ENCODE results near the gene BABAM2.

The BABAM2 gene

DNA sequence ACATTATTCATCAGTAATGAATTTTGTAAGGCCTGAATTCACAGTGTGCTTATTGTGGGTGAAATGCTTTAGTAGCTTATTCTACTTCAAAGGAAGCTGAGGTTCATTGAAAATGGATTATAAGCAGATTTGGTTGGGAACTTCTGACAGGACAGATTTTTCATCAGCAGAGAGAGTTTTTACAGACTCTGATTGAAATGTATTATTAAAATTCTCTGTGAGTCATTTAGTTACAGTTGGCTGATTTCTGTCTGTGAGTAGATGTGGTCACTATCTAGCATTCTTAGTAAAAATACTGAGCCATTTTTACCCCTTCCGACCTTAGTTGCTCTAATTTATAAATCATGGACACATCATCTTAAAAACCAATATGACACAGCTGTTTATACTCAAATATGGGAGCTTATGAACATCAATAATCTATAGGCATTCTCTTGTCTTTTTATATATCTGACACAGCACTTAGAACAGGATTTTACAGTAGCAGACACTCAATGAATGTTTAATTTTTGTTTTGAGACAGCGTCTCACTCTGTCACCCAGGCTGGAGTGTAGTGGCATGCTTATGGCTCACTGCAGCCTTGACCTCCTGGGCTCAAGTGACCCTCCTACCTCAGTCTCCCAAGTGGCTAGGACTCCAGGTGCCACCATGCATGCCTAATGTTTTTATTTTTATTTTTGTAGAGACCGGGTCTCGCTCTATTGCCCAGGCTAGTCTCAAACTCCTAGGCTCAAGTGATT lies 239.6 kb downstream of the BABAM2 start:
- no peak for DNase-seq
- intact Hi-C loops (cut with DNase I), result no loop called here

DNA sequence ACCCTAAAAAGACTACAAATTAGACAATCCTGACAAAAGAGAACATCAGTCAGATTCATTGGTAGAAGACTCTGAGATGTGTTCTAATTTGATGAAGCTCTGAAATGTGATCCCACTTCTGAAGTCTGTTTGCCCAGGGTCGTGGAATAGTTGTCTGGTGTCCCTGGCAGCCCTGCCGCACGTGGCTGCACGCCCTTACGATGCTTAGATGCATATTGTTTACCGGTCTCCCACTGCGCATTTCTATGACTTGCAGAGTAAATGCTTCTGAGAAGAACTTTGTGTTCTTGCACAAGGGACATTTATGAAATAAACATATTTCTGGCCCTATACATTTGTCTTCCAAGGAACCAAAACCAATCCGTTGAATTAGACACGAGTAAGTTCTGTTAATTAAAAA lies 243.2 kb downstream of the BABAM2 start:
- intact Hi-C loops (cut with DNase I), result no loop called here
- no peak for DNase-seq

DNA sequence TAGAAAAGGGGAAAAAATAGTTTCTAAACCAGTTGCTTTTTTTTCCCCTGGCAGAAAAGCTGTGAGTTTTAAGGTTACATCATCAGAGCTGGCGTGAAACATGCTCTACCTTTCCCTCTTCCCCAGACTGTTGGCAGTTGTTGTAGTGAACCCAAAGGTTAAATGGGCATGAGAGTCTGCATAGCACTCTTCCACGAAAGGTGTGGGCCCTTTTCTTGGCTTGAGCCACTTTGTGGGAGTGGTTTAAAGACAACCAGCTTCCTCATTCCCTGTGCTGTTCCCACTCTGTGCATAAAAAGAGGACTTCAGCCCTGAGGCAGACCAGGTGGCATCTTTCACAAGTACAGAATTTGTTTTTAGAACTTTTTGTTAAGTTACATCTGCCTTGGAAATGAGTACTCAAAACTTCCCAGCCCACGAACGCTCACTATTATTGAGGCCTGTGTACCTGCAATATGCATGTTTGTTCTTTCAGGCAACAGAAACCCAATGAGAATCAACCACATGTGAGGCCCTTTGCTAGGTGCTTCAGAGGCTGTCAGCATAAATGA lies 243.8 kb downstream of the BABAM2 start:
- peak in 1 of 42 donors; percentile 35 for DNase-seq
- intact Hi-C loops (cut with DNase I), result no loop called here

DNA sequence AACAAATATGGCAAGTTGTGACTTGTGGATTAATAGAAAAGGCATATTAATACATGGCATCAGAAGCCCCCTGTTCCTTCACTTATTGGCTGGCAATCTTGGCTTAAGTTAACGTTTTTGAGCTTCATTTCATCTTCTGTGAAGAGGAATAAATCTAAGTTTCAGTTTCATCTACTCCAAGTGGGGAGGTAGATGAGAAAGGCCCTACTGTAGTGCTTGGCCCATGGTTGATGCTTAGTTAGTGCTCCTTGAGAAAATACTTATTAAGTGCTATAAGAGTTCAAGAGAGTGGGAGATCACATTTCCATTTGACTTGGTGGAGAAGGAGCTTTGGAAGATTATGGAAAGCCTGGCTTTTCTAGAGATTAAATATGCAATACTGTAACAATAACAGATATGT lies 244.3 kb downstream of the BABAM2 start:
- DNase-seq, result no peak
- intact Hi-C loops (cut with DNase I), result no loop called here

DNA sequence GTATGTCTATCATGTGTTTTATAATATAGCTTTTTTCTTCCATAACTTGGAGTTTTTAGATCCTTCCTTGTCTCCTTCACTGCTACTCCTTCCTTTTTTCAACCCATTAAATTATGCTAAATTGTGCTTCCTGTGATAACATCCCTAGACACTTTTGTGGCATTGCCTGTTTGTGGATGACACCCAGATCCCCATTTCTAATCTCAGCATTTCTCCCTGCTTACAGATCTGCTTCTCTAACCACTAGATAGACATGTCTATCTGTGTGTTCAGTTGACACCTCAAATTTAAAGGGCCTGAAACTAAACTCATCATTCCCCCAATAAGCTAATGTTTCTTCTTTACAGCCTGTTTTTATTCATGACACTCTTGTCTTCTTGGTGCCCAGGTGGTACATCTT lies 244.8 kb downstream of the BABAM2 start:
- intact Hi-C loops (cut with DNase I), result no loop called here
- DNase-seq, result no peak

DNA sequence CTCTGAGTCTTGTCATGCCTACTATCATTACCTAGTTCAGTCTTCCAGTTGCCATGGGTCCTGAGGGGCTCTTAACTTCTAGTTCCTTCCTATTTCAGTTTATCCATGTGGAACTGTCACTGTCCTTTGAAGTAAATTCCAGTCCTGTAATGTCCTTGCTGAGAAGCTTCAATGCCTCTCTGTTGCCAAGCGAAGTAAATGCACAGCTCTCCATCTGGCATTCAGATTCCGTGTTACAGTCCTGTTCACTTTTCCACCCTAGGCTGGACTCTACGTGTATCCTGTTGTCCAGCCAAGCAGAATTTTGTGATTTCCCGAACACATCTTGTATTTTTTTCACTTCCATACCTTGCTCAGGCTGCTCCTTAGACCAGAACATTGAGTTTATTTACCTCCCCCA lies 245.3 kb downstream of the BABAM2 start:
- intact Hi-C loops (cut with DNase I), result no loop called here
- no peak for DNase-seq

DNA sequence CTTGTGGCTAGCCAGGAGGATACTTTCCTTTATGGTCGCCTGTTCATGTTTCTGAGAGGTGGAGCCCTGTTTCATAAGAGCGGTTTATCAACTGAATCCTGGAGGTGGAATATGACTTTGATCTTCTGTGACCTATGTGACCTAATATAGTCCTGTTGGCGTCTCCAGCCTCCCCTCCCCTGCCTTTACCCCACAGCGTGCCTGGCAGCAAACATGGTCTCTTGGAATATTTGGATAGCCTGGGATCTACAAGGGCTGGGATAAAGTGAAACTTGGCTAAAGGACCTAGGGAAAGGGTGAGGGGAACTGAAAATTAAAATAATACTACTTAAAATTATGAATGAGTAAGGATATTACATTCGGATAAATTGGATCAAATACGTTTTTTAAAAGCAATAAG lies 246.0 kb downstream of the BABAM2 start:
- intact Hi-C loops (cut with DNase I), result no loop called here
- no peak for DNase-seq

DNA sequence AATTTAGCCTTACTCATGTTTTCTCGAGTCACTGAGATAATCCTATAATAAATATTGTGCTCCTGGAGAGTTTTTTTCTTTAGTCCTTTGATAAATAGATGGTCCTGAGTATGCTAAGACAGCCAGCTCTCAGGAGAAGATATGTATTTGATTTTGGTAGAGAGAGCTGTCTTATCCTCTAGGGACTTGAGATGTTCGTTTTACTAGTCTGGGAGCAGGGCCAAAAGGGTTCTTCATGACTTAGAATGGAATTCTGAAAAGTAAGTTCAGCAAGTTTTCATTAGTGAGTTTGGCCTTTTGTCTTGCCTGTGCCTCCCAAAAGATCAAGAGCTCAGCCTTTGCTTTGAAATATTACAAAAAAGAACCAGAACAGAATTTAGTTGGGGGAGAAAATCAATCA lies 246.7 kb downstream of the BABAM2 start:
- intact Hi-C loops (cut with DNase I), result no loop called here
- no peak for DNase-seq

DNA sequence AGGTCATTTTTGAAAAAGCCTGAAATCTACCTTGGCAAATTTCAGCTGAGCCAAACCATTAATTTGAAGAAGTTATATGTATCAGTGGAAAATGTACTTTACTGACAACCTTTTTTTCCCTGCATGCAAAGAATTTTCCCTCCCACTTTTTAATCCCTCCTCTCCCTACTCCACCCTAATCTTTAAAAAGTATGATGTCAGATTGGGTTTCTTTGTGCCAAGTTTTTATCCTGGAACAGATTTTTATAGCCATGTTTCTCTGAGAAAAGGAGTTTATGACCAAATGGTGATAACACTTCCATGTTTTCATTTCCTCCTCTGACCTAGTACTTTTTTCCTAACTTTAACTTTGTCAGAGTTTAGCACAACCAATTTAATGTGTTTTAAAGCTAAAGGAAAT lies 251.9 kb downstream of the BABAM2 start:
- intact Hi-C loops (cut with DNase I), result no loop called here
- DNase-seq, result no peak

DNA sequence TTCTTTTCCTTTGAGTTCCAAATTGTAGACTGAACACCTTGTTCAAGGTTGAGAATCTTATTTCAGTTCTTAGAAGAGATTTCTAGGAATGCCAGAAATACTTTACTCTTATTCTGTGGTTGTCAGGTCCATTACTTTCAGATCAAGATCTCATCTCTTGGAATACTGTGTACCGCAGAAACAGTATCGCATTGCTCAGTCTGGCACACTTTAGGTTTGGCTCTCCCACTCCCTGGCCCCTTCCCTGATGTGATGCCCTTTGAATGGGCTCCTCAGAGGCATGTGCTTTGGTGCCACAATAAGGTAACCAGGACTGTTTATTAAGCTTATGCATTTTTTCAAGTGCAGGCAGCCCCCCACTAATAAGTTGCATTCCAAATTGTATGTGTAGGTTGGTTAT lies 257.5 kb downstream of the BABAM2 start:
- intact Hi-C loops (cut with DNase I), result no loop called here
- DNase-seq, result no peak

DNA sequence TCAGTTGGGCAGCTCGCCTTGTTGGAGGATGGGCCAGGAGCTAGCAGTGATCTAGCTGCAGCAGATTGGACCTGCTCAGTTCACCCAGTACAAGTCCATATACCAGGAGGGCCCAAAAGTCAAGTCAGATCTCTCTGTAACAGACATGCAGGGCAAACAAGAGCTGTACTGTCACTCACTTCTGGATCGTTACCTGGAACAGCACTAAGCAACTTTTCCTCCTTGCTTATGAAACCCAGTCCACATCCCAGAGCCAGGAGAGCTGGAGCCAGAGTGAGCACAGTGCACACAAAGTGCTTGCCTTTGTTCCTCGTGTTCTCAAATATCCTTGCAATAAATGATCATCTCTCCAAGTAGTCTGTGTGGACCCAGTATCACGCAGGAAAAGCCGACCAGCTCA lies 258.0 kb downstream of the BABAM2 start:
- no peak for DNase-seq
- intact Hi-C loops (cut with DNase I), result no loop called here

DNA sequence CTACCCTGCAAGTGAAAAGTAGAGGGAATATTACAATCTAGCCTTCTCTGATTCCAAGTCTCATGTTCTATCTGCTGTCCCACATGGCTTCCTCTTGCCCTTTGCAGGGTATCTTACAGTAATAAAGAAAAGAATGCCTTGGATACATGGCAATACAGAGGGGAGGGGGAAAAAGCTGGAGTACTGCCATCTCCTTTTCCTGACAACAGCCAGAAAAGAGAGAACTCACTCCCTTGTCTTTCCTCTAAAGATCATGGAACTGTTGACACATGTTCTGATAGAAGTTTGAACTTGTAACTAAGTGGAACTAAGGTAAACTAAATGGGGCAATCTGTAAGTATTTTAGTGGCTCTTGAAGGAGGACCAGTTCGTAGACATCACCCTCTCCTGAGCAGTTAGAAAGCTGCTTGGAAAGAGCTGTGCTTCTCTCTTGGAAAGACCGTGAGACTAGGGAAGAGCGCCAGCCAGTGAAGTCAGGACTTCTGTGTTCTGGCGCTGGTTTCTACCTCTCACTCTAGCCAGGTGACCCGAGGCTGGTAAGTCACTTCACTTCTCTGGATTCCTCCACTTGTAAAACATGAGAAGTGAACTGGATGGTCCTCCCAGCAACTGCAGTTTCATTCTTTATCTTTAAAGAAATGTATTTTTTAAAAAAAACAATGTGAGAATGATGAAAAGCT lies 259.8 kb downstream of the BABAM2 start:
- intact Hi-C loops (cut with DNase I), result no loop called here
- no peak for DNase-seq

DNA sequence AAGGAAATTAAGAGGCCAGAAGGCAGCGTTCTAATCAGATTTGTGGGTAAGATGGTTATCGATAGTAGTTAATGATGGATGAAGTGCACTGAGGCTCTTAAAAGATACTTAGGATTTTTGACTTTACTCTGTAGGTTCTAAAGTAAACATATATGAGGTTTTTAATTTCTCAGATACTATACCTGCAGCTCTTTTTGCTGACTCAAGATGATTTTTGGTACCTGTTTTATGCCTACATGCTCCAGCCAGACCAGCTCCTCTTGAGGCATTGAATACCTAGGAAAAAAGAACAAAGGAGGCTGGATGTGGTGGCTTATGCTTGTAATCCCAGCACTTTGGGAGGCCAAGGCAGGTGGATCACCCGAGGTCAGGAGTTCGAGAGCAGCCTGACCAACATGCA lies 260.5 kb downstream of the BABAM2 start:
- no peak for DNase-seq
- intact Hi-C loops (cut with DNase I), result no loop called here

DNA sequence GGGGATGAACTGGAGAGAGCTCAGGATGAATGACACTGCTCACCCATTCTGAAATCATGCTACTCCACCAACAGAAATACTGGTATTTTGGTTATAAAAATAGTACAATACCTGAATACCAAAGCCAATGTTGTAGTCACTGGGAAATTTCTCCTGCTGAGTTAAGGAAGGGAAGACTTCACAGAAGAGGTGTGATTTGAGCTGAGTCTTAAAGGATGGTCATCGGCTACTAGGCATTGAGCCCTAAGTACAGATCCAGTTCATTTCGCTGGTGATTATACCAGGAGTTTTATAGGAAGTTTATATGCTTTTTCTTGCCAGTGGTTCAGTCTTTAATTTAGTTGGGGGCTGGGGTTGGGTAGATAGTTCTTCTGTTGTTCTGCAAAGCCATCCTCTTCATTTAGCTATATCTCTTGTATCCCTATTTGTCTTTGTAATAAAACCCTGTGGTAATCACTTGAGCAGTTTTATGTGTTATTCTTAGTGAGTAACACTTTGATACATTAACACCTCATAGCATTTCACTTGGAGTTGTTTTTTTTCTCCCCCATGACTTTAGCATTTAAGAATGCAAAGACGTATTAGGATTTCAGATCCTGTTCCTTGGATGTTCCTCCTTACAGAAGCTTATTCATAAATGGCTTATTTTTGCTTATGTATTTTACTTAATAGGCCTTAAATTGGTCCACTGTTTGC lies 262.2 kb downstream of the BABAM2 start:
- intact Hi-C loops (cut with DNase I), result no loop called here

DNA sequence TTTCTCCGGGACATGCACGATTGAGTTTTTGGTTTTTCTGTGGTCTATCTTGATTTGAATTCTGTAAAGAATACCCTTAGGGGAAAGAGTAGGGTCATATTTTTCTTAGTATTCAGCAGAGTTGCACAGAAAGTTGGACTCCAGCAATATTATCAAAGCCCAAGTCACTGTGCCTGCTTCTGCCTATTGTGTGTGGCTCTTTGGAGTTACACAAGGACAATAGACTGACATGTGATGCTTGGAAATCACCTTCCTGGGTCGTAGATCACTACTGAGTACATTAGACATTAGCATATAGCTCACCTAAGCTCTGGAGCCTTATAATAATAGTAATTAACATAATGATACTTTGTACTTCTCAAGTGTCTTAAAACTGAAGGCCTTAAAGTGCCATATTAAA lies 263.3 kb downstream of the BABAM2 start:
- intact Hi-C loops (cut with DNase I), result no loop called here
- no peak for DNase-seq

More for the DNA sequence above, 262.2 kb downstream of the BABAM2 start:
- no peak for DNase-seq

DNA sequence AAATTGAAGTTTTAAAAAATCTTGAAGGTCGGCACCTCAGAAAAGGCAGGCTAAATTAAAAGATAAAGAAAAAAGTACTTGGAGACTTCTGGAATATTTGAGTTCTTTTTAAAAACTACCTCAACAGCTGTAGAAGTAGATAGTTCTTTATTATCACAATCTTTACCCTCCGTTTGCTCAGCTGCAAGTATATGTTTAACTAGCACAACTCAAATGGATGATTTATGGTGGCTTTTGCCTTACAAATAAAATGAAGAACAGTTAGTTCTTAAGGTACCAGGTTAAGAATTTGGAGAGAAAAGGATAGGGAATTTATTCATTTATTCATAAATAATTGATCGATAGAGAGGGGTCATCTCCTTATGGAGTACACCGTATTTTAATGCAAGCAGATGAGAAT lies 264.6 kb downstream of the BABAM2 start:
- intact Hi-C loops (cut with DNase I), result no loop called here
- no peak for DNase-seq

DNA sequence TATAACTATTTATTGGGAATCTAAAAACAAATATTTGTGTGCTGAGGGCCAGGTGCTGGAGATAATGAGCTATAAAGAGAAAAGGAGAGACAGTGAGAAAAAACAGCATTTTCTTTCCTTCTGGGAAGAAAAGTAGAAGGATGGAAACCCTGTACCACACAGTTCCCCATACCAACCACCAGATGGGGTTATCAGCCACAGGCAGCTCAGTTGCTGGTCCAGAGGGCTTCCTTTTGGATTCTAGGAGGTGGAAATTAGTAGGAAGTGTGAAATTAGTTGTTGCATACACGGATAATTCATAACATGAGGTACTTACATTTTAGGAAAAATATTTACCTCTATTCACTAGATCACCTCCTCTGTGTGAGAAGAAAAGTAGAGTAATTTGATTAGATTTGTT lies 265.1 kb downstream of the BABAM2 start:
- DNase-seq, result no peak
- intact Hi-C loops (cut with DNase I), result no loop called here

DNA sequence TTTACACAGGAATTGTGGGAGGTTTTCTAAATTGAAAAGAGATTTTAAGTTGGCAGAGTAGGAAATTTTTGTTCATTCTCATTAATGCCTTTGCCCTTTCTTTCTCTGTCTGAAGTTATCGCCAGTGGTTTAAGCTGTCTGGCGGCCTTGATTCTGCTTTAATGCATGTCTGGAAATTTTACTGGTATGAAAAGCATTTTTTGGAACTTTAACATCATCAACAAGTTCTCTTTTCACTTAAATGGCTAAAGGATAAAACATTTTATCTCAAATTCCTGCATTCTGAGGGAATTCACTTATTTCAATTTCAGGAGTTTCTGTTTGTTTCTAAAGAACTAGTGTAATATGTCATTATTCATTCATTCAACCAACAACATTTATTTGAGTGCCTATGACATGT lies 268.3 kb downstream of the BABAM2 start:
- no peak for DNase-seq
- intact Hi-C loops (cut with DNase I), result no loop called here

DNA sequence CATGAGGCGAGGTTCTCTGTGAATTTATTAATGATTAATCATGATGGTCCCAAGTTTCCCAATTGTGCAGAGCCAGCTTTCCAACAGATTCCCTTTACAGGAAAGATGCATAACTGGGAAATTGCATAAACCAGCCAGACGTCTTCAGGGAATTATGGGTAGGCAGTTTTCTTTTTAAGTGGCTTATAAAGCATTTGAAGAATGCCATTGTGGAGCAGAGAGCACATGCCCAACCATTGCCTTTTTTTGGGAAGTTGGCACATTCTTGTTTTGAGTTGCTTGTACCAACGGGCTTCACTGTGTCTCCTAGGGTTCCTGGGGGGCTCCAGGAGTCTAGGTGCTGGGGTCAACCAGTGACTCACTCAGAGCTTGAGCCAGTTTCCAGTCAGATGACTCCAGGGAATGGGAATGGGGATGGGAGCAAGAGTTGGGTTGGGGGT lies 270.5 kb downstream of the BABAM2 start:
- intact Hi-C loops (cut with DNase I), result no loop called here

DNA sequence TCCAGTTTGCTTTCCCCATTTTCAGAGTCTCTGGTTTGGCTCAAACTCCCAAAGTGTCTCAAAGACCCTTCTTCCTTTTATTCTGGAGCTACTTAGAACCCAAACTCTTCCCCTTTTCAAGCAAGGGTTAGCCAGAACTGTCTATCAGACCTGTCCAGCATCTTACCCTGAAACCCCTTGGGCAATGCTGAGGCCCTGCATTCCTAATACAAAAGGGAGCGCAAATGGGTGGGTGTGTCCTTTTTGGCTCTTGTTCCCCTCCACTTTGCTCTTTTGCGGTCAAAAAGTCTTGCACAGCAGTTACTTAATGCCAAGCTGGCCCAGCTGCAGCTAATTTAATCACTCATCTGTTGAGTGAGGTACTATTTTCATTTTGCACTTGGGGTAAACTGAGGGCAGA lies 270.9 kb downstream of the BABAM2 start:
- DNase-seq, result no peak
- intact Hi-C loops (cut with DNase I), result no loop called here

More for the DNA sequence above, 270.5 kb downstream of the BABAM2 start:
- no peak for DNase-seq

Data from head of caudate nucleus (tissue), 42 donors.